Tibial nerve (tissue), 4 donors: ENCODE results near the gene TSSK2. TPM values are rescaled to one million over a fixed set of nuclear protein-coding genes. Genes with fewer than 3 reads are reported as not detected.

ENCODE experiments used
- DNase-seq, 2 donors: peaks; one replicate each; pipeline ENCODE4 v3.0.0-alpha.2; 2019; ENCODE audit warnings: low spot score in 2 of 2
- H3K27ac ChIP-seq, 4 donors: fragments of 200-600 bp; sonication (generic) in 3 of 4; one replicate each; pipeline ENCODE4 v1.5.1; 2017 to 2019; ENCODE audit warnings: mild to moderate bottlenecking in 1 of 4
- H3K27me3 ChIP-seq, 2 donors: fragments of 200-600 bp; sonication (generic) in 1 of 2; one replicate each; pipeline versions ENCODE4 v1.5.1 to v1.6.0; 2017 to 2019
- H3K36me3 ChIP-seq, 3 donors: fragments of 200-600 bp; sonication (generic); one replicate each; pipeline ENCODE4 v1.5.1; 2018 to 2019
- H3K4me1 ChIP-seq, 4 donors: fragments of 200-600 bp; sonication (generic) in 3 of 4; one replicate each; pipeline ENCODE4 v1.5.1; 2017 to 2019
- H3K4me3 ChIP-seq, 4 donors: fragments of 200-600 bp; sonication (generic) in 3 of 4; one replicate each; pipeline ENCODE4 v1.5.1; 2017 to 2019; ENCODE audit warnings: mild to moderate bottlenecking in 1 of 4, moderate library complexity in 1 of 4
- H3K9me3 ChIP-seq, 4 donors: fragments of 200-600 bp; sonication (generic) in 3 of 4; one replicate each; pipeline ENCODE4 v1.5.1; 2017 to 2019
- CTCF ChIP-seq, 5 experiments: fragments of 200-600 bp in 3 of 5; fragments of 450-650 bp in 2 of 5; sonication (generic) in 3 of 5; IDR thresholded peaks; one replicate each; pipeline ENCODE4 v1.5.1; 2016 to 2019; ENCODE audit warnings: antibody characterized with exemption in 5 of 5, mild to moderate bottlenecking in 3 of 5, moderate library complexity in 2 of 5
- EP300 ChIP-seq, 2 donors: sonication (generic); formaldehyde crosslinking; IDR thresholded peaks; one replicate each; pipeline ENCODE4 v1.6.1; 2017; ENCODE audit warnings: antibody characterized with exemption in 2 of 2, mild to moderate bottlenecking in 1 of 2
- POLR2A ChIP-seq, 2 donors: fragments of 450-650 bp; IDR thresholded peaks; one replicate each; pipeline ENCODE4 v1.6.1; 2017; ENCODE audit warnings: antibody characterized with exemption in 2 of 2, mild to moderate bottlenecking in 2 of 2, moderate library complexity in 2 of 2
- WGBS, 2 donors: methylation state at CpG; one replicate each; pipeline ENCODE4 v1.1.5; 2018; 5-methylcytosine and 5-hydroxymethylcytosine counted together
- total RNA-seq, 4 donors: library from RNA; depleted of rRNA; stranded (reverse); fragments of >200 nt; gene quantifications; one replicate each; pipeline ENCODE4 v1.1.0, GENCODE V29; 2016

The TSSK2 gene
- total RNA-seq, 4 donors from 2014 or later, result 0.30 TPM; not detected in 3

GRCh38 chr22:19168088-19168890 is 37.2 kb downstream of the TSSK2 start:
- Histone ChIP-seq H3K27me3 (peaks cover 0 to 52% of the 10 kb centered on the region in 2 donors), H3K36me3 (no peaks in the 10 kb centered on the region), H3K27ac (no peak overlapping the region), H3K4me1 (peaks cover 0 to 38% (median 28%) of the 10 kb centered on the region in 4 donors), H3K4me3 (no peak overlapping the region), H3K9me3 (peaks cover 0 to 11% (median 0%) of the 10 kb centered on the region in 4 donors)
- TF ChIP-seq CTCF (IDR thresholded peaks at IDR 0.05), result no peak
- no peak for TF ChIP-seq POLR2A (IDR thresholded peaks at IDR 0.05)
- TF ChIP-seq EP300 (IDR thresholded peaks at IDR 0.05), result no peak
- 69 to 72% methylated on average over 17 of the region's 17 CpGs for WGBS, 2 donors
- no peak for DNase-seq

GRCh38 chr22:19169002-19169946 is 38.2 kb downstream of the TSSK2 start:
- no peak for TF ChIP-seq EP300 (IDR thresholded peaks at IDR 0.05)
- TF ChIP-seq CTCF (IDR thresholded peaks at IDR 0.05), result no peak
- Histone ChIP-seq H3K9me3 (peaks cover 0 to 7% (median 0%) of the 10 kb centered on the region in 4 donors), H3K4me1 (peaks cover 0 to 48% (median 33%) of the 10 kb centered on the region in 4 donors), H3K36me3 (peaks cover 0 to 3% (median 0%) of the 10 kb centered on the region in 3 donors), H3K27ac (peak overlapping the region in 1 of 4 donors; percentile 23), H3K27me3 (peaks cover 0 to 46% of the 10 kb centered on the region in 2 donors), H3K4me3 (peak overlapping the region; percentile 1 to 46 (median 28))
- WGBS, 2 donors, result 4% methylated on average over 47 to 55 of the region's 58 CpGs
- DNase-seq, result no peak

GRCh38 chr22:19169947-19170318 is 38.8 kb downstream of the TSSK2 start:
- H3K4me1 ChIP-seq, result peaks cover 0 to 55% (median 38%) of the 10 kb centered on the region in 4 donors
- TF ChIP-seq CTCF (IDR thresholded peaks at IDR 0.05) (no peak), POLR2A (IDR thresholded peaks at IDR 0.05) (no peak), EP300 (IDR thresholded peaks at IDR 0.05) (no peak)
- peaks cover 0 to under 1% (median 0%) of the 10 kb centered on the region in 4 donors for H3K9me3 ChIP-seq
- H3K27ac ChIP-seq, result peak overlapping the region in 1 of 4 donors; percentile 23
- DNase-seq, result no peak
- peaks cover 0 to 41% of the 10 kb centered on the region in 2 donors for H3K27me3 ChIP-seq
- peaks cover 0 to 5% (median 0%) of the 10 kb centered on the region in 3 donors for H3K36me3 ChIP-seq
- 50 to 64% methylated on average over 3 to 6 of the region's 7 CpGs for WGBS, 2 donors
- peak overlapping the region in 2 of 4 donors; percentile 35 to 46 for H3K4me3 ChIP-seq

- H3K27ac ChIP-seq, result peak overlapping the region; percentile 87 to 96 (median 94)
- H3K4me1 ChIP-seq, result peaks cover 0 to 80% (median 51%) of the 10 kb centered on the region in 4 donors
- DNase-seq, result no peak
- peak overlapping the region; percentile 90 to 100 (median 98) for H3K4me3 ChIP-seq
- H3K9me3 ChIP-seq, result no peaks in the 10 kb centered on the region
- H3K36me3 ChIP-seq, result peaks cover 0 to 17% (median 0%) of the 10 kb centered on the region in 3 donors
- peaks cover 0 to 25% of the 10 kb centered on the region in 2 donors for H3K27me3 ChIP-seq
- WGBS, 2 donors, result 42 to 50% methylated on average over 10 of the region's 13 CpGs
- TF ChIP-seq POLR2A (IDR thresholded peaks at IDR 0.05) (no peak), EP300 (IDR thresholded peaks at IDR 0.05) (no peak), CTCF (IDR thresholded peaks at IDR 0.05) (no peak)
These were observed 41.3 kb downstream of the TSSK2 start for GRCh38 chr22:19172213-19173046.
